MCF 10A (cell line): ENCODE data around the gene EMX2. TPM values are rescaled to one million over a fixed set of nuclear protein-coding genes. Genes with fewer than 3 reads are reported as not detected.

Source experiments
- BruUV-seq: library from RNA; stranded (reverse); fragments of 400-500 nt; replicated peaks from 2 replicates; lab custom pipeline; 2021; lab: Mats Ljungman, UMichigan
- CTCF ChIA-PET: fragments of 300-600 bp; sonication (Branson Sonifier 250); formaldehyde crosslinking; extraction: SDS; loops from one replicate; lab custom pipeline; 2021; ENCODE audit warnings: antibody characterized with exemption, inconsistent platforms; lab: Yijun Ruan, JAX
- POLR2A ChIA-PET: fragments of 300-600, 350-650 bp; sonication (Branson Sonifier 250); formaldehyde crosslinking; extraction: SDS; loops from one replicate; lab custom pipeline; 2020; ENCODE audit warnings: antibody characterized with exemption, inconsistent platforms; lab: Yijun Ruan, JAX
- DNase-seq: peaks from one replicate; pipeline ENCODE4 v3.0.0-alpha.2; 2018; ENCODE audit not compliant: unreplicated experiment
- H3K27ac Mint-ChIP-seq: one replicate; pipeline ENCODE4 v1.8.0; 2022; ENCODE audit warnings: mild to moderate bottlenecking, low read depth, mixed read lengths; ENCODE audit not compliant: unreplicated experiment
- H3K27me3 Mint-ChIP-seq: one replicate; pipeline ENCODE4 v1.8.0; 2022; ENCODE audit warnings: mixed read lengths; ENCODE audit not compliant: insufficient read depth, unreplicated experiment
- H3K36me3 Mint-ChIP-seq: one replicate; pipeline ENCODE4 v1.8.0; 2022; ENCODE audit warnings: mild to moderate bottlenecking, moderate library complexity, mixed read lengths; ENCODE audit not compliant: insufficient read depth, unreplicated experiment
- H3K4me1 Mint-ChIP-seq: one replicate; pipeline ENCODE4 v1.8.0; 2022; ENCODE audit warnings: mixed read lengths; ENCODE audit not compliant: insufficient read depth, unreplicated experiment
- H3K4me3 Mint-ChIP-seq: one replicate; pipeline ENCODE4 v1.8.0; 2022; ENCODE audit warnings: mild to moderate bottlenecking, moderate library complexity, mixed read lengths; ENCODE audit not compliant: unreplicated experiment
- H3K9me3 Mint-ChIP-seq: one replicate; pipeline ENCODE4 v1.8.0; 2022; ENCODE audit warnings: mixed read lengths; ENCODE audit not compliant: unreplicated experiment
- intact Hi-C: fragments of 100-400 bp; cut with micrococcal nuclease; formaldehyde crosslinking; loops from 2 replicates; pipeline ENCODE4 v1.14.1; 2022
- total RNA-seq: library from RNA; stranded (reverse); gene quantifications from 2 replicates; pipeline ENCODE4 v1.2.3, GENCODE V29; 2022
- TF ChIP-seq, protein P1 (sequence below): fragments of 200-600 bp; IDR thresholded peaks from one replicate; pipeline ENCODE4 v1.8.0; 2022; ENCODE audit warnings: antibody characterized with exemption, mild to moderate bottlenecking; ENCODE audit not compliant: unreplicated experiment

EMX2 gene
- total RNA-seq, 1 experiment from 2014 or later = not detected

DNA sequence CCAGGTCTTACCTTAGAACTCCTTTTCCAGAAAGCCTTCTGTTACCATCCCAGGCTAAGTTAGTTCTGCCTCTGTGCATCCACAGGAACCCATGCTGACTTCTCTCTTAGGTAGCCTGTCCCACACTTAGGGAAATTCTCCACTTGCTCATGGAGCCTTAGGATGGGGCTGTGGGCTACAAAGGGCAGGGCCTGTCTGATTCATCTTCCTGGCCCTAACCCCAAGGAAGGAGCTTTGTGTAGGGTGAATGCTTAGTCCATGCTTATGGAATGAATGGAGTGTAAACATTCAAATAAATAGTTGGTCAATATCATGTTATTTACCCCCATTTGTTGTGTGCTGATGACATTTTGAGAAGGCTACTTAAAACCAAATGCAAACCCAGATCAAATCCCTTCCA lies 54.7 kb downstream of the EMX2 start:
- no peaks in the 10 kb centered on the region for H3K4me1 Mint-ChIP-seq
- BruUV-seq = no TSS peak
- no peak overlapping the region for H3K4me3 Mint-ChIP-seq
- intact Hi-C loops = no loop called here
- H3K9me3 Mint-ChIP-seq = no peaks in the 10 kb centered on the region
- TF ChIP-seq, protein P1, sequence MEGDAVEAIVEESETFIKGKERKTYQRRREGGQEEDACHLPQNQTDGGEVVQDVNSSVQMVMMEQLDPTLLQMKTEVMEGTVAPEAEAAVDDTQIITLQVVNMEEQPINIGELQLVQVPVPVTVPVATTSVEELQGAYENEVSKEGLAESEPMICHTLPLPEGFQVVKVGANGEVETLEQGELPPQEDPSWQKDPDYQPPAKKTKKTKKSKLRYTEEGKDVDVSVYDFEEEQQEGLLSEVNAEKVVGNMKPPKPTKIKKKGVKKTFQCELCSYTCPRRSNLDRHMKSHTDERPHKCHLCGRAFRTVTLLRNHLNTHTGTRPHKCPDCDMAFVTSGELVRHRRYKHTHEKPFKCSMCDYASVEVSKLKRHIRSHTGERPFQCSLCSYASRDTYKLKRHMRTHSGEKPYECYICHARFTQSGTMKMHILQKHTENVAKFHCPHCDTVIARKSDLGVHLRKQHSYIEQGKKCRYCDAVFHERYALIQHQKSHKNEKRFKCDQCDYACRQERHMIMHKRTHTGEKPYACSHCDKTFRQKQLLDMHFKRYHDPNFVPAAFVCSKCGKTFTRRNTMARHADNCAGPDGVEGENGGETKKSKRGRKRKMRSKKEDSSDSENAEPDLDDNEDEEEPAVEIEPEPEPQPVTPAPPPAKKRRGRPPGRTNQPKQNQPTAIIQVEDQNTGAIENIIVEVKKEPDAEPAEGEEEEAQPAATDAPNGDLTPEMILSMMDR = no peak
- no peaks in the 10 kb centered on the region for H3K27me3 Mint-ChIP-seq
- no peak for DNase-seq
- H3K27ac Mint-ChIP-seq = no peak overlapping the region
- ChIA-PET CTCF (interaction anchor here (0.9 to 1.1 kb wide), 2 partner anchors 21 to 100 kb away, joined by 3 read pairs; no protein-coding TSS in a partner anchor), POLR2A (no interaction called here)
- H3K36me3 Mint-ChIP-seq = no peaks in the 10 kb centered on the region

Other genes starting within 250 kb of the EMX2 start
- gene PDZD8, start 167.3 kb upstream of the EMX2 start, total RNA-seq = 43.0 and 43.3 TPM in 2 replicates